ENCODE measurements around the gene TMEM198.

TMEM198 gene

GRCh38 chr2:219527472-219527871 is 16.4 kb upstream of the TMEM198 start:
- no peak for DNase-seq (ENCODE audit: low spot score)
- TF ChIP-seq CTCF (IDR thresholded peaks at IDR 0.05; ENCODE audit: extremely low read depth, missing control alignments): no peak

- DNase-seq (ENCODE audit: low spot score): peak; percentile 93
- TF ChIP-seq CTCF (IDR thresholded peaks at IDR 0.05; ENCODE audit: extremely low read depth, missing control alignments): peak; percentile 89
Measured at GRCh38 chr2:219530048-219530963, 13.5 kb upstream of the TMEM198 start.

- no peak for TF ChIP-seq CTCF (IDR thresholded peaks at IDR 0.05; ENCODE audit: extremely low read depth, missing control alignments)
- no peak for DNase-seq (ENCODE audit: low spot score)
Measured at GRCh38 chr2:219531639-219532377, 12.0 kb upstream of the TMEM198 start.

- no peak for TF ChIP-seq CTCF (IDR thresholded peaks at IDR 0.05; ENCODE audit: extremely low read depth, missing control alignments)
Measured at GRCh38 chr2:219532378-219532649, 11.5 kb upstream of the TMEM198 start.

GRCh38 chr2:219533930-219534661 is 9.7 kb upstream of the TMEM198 start:
- DNase-seq (ENCODE audit: low spot score): no peak
- no peak for TF ChIP-seq CTCF (IDR thresholded peaks at IDR 0.05; ENCODE audit: extremely low read depth, missing control alignments)

More at GRCh38 chr2:219532378-219532649, 11.5 kb upstream of the TMEM198 start:
- no peak for DNase-seq (ENCODE audit: low spot score)

GRCh38 chr2:219536425-219536824 is 7.4 kb upstream of the TMEM198 start:
- TF ChIP-seq CTCF (IDR thresholded peaks at IDR 0.05; ENCODE audit: extremely low read depth, missing control alignments): no peak
- no peak for DNase-seq (ENCODE audit: low spot score)

GRCh38 chr2:219536967-219537366 is 6.9 kb upstream of the TMEM198 start:
- no peak for TF ChIP-seq CTCF (IDR thresholded peaks at IDR 0.05; ENCODE audit: extremely low read depth, missing control alignments)
- no peak for DNase-seq (ENCODE audit: low spot score)

Measured in GM20000 (cell line).